GM18873 (cell line): ENCODE results near the gene METRN.

Experiments
- ATAC-seq: cut with Tn5 transposase; IDR thresholded peaks from one replicate; pipeline ENCODE4 v1.9.1; 2021; ENCODE audit warnings: mild to moderate bottlenecking, moderate library complexity, moderate number of reproducible peaks; ENCODE audit not compliant: unreplicated experiment, low FRiP score

METRN gene

DNA sequence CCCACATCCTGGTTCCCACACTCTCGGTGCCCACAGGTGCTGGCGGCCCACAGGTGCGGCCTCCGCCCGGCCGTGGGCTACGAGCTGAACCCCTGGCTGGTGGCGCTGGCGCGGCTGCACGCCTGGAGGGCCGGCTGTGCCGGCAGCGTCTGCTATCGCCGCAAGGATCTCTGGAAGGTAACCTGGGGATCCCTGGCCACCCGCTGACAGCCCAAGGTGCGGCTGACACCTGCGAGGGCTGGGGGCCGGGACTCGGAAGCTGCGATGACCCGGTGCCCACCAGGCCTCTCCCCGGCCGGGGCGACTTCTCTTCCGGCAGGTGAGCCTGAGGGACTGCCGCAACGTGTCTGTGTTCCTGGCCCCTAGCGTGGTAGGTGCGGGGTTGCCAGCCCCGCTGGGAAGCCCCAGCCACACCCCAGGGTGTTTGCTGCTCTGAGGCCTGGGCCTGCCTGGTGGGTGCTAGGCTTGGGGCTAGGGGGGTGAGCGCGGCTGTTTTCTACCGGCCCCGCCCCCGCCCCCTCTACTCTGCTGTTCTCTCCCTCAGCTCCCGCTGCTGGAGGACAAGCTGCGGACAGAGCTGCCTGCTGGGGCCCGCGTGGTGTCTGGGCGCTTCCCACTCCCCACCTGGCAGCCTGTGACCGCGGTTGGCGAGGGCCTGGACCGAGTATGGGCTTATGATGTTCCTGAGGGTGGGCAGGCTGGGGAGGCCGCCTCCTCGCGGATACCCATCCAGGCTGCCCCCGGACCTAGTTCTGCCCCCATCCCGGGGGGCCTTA, 7.0 kb downstream of the METRN start:
- ATAC-seq, result no peak

DNA sequence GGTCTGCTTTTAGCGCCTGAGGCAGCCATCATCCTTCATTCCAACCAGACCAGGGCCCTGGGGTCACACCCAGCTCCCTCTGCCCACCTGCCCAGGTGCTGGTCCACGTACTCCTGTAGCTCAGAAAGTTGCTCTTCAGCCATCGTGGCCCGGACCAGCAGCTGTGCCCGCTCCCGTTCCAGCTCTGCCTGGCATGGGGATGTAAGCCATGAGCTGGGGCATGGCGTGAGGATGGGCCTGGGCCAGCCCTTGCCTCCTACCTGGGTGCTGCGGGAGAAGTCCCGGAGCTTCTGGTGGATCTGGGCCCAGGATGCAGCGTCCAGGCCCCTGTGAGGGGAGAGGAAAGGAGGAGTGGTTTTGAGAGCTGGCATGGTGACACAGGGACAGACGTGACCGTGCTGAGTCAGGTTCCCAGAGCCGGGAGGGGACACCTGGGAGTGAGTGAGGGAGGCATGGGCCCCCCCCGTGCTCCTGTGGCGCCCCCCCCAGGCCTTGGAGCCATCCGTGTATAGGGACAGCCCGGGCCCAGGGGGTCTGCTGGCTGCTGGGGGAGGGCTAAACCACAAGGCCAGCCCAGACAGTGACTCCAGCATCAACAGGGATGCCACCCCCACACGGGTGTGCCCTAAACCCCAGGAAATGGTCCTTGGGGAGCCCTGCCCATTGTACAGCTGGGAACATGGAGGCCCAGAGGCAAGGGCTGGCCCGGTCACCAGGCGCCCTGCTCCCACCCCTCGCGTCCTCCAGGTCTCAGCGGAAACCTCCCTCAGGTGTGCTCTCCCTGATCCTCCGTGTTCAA, 8.1 kb downstream of the METRN start:
- ATAC-seq, result no peak

DNA sequence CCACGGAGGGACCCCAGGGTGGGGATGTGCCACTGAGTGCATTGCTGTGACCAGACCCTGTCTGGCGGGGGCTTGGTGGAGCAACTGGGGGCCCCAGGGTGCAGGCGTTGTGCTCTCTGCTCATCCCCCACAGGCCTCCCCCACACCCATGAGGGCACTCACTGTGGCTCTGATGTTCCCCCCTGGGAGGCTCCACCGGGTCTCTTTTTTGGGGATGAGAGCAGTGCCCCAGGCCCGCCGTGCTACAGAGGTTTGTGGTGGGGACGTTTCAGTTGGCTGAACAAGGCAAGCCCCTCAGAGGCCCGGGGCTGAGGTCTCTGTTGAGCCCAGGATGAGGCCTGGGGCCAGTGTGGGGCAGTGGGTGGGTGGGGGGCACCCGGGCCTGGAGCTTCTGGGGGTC, 8.8 kb downstream of the METRN start:
- ATAC-seq, result no peak

DNA sequence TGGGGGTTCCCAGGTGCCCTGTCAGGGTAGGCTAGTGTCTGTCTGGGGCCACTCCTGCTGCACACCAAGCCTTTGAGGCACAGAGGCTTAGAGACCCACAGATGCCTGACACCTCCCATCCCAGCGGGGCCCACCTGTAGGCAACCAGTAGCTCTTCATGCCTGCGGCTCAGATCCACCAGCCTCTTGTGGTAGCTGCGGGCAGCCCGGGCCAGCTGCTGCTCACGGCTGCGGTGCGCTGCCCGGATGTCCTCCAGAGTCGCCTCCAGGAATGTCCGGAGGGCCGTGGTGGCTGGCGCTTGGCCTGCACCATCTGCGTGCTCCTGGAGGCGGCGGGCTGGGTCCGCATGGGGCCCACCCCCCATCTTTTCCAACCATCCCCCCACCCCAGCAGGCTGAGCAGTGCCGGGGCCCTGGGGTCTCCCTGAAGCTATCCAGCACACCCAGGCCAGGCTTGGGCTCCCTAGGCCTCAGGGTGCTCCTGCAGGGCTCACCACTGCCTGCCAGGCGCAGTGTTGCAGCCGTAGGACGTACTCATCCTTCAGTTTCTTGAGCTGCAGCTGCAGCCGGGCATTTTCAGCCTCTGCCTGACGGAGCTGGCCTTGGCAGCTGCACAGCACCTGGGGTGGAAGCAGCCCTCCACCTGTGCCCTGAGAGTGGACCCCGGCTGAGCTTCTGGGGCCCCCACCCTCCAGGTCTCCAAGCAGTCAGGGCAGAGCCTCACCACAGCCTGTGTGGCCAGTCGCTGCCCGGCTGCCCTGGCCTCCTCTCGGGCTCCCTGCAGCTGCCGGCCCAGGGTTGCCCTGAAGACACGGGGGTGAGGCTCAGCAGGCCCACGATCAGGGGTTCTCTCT, 9.5 kb downstream of the METRN start:
- ATAC-seq, result no peak

DNA sequence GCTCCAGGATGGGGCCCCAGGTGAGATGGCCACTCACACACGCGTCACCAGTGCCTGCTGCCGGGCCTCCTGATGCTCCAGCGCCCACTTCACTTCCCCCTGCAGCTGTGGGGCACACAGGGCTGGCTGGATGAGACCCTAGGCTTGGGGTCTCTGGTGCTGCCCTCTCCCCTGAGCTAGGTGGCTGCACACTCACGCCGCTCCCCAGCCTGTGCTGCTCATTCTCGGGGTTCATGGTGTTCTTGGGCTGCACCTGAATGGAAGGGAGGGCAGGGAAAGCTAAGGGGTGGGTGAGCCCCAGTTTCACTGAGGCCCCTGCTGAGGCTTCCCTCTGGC, 10.1 kb downstream of the METRN start:
- ATAC-seq, result no peak

DNA sequence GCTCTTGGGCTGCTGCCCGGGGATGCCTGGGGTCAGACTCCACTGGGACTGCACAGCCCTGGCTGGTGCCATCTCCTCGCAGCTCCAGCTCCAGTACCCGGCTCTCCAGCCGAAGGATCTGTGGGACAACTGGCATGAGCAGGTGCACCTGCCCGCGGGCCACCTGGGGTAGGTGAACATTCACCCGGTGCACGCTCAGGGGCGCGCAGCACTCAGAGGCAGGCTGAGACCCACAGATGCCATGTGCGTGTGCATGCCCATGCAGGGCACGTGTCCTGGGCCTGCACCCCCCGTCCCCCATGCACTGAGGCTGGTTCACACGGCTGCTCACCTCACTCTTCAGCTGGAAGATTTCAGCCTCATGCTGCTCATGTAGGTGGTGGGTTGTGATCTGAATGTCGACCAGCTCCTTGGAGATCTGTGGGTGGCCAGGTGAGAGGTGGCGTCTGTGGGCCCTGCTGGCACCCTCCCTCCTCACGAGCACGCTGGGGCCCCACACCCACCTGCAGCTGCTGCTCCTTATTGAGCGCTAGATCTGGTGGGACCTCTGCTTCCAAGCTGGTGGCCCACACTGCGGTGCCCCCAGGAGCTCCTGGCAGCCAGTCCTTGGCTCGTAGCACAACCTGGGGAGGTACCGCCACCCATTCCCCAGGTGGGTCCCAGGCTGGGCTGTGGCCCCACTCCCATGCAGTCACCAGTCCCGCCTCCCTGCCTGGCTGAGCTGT, 10.7 kb downstream of the METRN start:
- ATAC-seq, result no peak

DNA sequence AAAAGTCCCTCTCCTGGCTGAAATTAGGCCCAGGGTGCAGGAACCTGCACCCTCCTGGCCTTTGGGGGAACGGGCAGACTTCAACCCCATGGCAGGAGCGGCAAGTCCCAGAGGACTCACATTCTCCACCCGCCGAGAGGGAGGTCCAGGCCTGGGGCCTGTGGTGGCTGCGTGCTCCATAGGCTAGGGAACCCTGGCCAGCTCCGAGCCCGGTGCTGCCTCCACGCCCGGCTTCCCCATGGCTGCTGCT, 11.2 kb downstream of the METRN start:
- no peak for ATAC-seq

DNA sequence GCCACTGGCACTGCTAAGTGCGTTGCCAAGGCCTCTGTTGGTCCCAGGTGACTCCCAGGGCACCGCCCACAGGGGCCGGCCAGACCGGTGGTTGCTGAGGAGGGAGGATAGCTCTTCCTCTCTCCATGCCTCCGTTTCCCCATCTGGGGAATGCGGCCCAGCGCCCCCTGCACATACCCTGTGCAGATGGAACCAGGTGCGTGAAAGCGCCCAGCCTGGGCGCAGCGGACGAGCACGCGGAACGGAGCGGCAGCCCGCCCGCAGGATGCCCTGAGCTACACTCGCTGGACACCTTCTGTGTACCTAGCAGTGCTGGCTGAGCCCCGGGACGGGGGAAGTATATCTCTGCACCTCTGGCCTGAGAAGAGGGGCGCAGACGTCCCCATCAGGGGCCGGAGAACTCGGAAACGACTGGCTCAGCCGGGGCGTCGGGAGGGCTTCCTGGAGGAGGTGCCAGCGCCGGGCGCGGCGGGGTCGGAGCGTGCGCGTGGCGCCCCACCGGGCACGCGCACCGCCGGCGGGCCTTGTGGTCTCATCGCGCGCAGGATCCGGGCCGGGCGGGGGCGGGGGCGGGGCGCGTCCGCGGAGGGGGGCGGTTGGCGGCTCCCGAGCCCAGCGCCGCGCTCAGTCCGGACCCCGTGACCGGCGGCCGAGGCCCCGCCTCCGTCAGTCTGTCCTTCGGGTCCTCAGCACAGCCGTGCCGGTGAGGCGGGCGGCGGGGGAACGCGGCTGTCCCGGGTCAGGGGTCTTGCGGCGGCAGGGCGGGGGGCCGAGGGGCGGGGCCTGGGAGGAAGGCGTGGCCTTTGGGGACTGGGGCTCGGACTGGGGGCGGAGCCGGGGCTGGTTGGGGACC, 11.7 kb downstream of the METRN start, which contains the start of the genes CCDC78 and HAGHL:
CCDC78 (minus strand) TSS at position 6 of the 853 bp plus-strand sequence. CDS start 76 bp downstream, outside the sequence.
HAGHL (plus strand) TSS at position 669 of the 853 bp plus-strand sequence. CDS start 404 bp downstream, outside the sequence.
- no peak for ATAC-seq

DNA sequence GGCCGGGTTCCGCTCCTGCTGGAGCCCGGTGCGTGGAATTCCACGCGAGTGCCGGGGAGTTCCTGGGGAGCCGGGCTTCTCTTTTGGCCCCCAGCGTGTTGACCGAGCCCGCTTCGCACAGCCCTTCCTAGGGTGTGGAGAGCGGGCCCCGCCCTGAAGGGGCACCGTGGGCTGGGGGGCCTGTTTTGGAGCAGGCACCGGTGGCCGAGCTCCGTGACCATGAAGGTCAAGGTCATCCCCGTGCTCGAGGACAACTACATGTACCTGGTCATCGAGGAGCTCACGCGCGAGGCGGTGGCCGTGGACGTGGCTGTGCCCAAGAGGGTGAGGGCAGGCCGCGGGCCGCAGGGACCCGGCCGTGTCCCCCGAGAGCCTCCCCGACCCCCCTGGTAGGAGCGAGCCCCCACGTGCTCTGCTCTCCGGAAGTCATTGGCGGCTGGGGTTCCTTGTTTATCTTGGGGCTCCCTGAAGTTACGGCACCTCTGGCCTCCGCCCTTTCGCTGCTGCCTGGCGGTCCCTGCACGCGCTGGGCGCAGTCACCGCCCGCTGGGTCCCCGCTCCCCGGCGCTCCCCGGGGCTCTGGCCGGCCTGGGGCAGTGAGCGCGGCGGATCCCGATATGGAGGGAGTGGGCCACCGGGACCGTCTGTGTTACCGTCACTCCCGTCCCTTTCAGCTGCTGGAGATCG, 12.5 kb downstream of the METRN start:
- ATAC-seq, result no peak

DNA sequence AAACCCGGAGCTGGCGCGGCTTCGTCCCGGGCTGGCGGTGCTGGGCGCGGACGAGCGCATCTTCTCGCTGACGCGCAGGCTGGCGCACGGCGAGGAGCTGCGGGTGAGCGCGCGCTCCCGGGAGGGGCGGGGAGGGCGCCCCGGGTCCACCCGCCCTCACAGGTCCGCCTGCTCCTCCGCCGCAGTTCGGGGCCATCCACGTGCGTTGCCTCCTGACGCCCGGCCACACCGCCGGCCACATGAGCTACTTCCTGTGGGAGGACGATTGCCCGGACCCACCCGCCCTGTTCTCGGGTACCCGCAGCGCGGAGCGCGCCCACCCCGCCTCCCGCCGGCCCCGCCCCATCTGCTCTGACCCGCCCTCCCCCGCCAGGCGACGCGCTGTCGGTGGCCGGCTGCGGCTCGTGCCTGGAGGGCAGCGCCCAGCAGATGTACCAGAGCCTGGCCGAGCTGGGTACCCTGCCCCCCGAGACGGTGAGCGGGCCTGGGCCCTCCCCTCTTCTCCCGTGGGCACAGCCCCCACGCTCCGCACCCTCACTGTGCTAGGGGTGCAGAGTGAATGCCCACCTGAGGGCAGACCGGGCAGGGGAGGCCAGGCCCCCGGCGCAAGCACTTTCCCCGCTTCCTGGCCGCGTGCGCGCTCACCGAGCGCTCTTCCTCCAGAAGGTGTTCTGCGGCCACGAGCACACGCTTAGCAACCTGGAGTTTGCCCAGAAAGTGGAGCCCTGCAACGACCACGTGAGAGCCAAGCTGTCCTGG, 13.4 kb downstream of the METRN start:
- no peak for ATAC-seq

DNA sequence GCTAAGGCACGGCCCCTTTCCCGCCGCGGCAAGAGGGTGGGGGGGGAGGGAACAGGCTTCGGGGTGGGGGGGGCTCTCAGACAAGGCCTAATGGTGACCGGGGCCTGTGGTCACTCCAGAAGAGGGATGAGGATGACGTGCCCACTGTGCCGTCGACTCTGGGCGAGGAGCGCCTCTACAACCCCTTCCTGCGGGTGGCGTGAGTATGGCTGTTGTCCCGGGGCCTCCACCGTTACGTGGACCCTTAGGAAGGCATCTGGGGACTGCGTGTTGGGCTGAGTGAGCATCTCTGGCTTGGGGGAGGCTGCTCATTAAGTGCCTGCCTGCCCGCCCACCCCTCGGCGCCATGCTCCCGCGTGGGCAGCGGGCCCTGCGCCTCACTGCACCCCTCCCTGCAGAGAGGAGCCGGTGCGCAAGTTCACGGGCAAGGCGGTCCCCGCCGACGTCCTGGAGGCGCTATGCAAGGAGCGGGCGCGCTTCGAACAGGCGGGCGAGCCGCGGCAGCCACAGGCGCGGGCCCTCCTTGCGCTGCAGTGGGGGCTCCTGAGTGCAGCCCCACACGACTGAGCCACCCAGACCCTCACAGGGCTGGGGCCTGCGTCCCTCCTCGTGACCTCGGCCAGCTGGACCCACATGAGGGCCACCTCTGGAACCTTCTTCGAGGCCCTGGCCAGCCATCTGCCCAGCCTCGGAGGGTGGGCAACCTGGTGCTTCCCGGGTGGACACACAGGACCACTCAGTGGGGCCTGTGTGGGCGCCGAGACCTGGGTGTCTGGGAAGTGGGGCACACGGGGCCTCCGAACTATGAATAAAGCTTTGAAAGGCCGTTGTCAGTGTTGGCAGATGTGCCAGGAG, 14.2 kb downstream of the METRN start:
- no peak for ATAC-seq

DNA sequence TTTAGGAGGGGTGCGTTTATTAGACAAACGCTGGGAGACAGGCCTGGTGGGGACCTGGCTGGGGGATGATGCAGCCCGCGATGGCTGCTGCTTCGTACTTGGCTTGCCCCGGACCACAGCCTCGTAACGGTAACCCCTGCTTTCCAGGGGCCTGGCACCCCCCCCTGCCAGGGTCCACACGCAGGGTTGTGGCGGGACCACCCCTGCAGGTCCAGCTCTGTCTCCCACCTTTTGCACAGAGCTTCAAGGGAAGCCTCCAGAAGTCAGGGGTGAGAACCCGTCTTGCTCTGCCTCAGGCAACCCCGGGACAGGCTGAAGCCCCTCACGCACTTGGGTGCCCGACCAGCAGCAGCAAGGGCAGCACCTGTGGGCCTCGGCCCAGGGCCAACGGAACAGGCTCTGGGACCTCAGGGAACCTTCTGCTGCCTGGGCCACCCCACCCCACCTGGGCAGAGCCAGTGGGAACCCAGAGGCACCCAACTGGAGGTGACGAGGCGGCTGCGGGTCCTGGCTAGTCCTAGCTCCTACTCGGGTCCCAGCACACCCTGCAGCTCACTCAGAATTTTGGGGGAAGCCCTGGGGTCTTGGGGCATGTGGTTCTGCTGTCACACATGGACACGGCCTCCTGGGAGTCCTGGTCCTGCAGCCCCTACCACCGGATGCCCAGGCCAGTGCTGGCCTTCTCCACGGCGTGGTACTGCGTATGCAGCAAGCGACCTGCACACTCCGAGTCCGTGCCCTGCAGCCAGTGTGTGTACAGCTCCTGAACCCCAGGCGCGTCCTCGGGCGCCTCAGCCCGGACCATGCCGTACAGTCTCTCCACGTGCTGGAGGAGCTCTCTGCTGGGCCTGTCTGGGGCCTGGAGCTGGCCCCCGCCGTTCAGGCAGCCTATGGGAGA, 15.1 kb downstream of the METRN start:
- ATAC-seq, result no peak

DNA sequence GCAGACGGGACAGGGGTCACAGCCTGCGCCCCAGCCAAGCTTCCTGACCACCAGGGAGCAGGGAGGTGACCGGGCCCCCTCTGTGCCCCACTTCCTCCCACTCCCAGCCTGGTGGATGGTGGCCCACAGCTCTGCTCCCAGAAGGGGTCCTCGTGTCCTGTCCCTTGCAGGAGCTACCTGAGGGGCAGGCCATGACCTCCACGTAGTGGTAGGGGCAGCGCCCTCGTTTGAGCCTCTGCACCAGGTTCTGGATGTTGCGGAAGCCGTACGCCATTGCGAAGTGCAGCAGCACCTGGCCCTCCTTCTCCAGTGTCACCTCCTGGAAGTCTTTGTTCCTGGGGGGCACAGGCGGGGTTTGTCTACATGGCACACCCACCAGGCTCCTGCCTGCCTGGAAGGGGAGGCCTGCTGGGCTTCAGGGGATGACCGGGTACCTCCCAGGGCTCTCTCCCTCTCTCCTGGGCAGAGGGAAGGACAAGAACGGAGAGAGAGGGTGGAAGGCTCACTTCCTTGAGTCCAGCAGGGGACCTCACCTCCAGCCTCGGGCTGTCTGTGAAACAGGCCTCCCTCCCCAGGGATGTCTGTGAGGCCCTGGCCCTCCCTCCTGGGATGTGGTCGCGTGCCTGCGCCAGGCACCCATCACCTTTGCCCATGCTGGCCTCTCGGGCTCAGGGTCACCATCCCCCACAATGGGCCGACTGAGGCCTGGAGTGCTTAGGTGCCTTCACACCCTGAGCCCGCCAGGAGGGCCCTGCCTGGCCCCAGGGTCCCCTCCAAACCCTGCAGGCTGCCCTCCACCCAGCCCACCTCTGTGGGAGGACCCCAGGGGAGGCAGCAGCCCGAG, 16.0 kb downstream of the METRN start:
- ATAC-seq, result no peak

DNA sequence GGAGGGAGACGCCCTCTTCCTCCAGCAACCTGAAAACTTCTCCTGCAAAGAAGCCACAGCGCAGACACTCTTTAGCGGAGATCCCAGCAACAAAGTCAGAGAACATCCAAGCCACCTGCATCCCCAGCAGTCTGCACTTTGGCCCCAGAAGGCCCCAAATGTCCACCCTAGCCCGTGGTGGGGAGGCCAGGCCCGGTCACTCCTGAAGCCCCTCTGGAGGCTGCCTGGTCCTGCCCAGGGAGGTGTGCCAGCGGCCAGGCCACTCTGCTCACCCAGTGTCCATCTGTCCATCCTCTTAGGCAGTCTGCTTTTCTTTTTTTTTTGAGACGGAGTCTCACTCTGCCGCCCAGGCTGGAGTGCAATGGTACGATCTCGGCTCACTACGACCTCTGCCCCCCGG, 17.4 kb downstream of the METRN start:
- ATAC-seq, result no peak

DNA sequence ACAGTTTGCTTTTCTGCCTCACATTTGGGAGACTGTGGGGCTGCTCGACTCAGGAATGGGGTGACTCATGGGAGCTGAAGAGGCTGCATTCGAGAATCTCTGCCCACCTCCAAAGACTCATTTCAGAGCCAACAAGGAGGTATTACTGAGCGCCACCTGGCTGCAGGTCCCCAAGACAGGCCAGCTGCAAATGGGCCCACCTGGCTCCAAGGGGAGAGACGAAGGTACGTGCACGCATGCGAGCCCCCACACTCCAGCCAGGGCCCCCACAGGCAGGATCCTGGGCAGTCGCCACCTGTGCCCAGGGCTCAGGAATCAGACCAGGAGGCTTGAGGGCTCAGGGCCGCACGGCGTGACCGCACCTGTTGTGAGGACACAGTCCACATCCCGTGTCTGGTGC, 18.0 kb downstream of the METRN start:
- no peak for ATAC-seq
